Tibial nerve (tissue), 4 donors: ENCODE measurements around the gene SLC25A20. TPM values are rescaled to one million over a fixed set of nuclear protein-coding genes. Genes with fewer than 3 reads are reported as not detected.

Experiments
- DNase-seq, 2 donors: peaks; one replicate each; pipeline ENCODE4 v3.0.0-alpha.2; 2019; ENCODE audit warnings: low spot score in 2 of 2
- H3K27ac ChIP-seq, 4 donors: fragments of 200-600 bp; sonication (generic) in 3 of 4; one replicate each; pipeline ENCODE4 v1.5.1; 2017 to 2019; ENCODE audit warnings: mild to moderate bottlenecking in 1 of 4
- H3K27me3 ChIP-seq, 2 donors: fragments of 200-600 bp; sonication (generic) in 1 of 2; one replicate each; pipeline versions ENCODE4 v1.5.1 to v1.6.0; 2017 to 2019
- H3K36me3 ChIP-seq, 3 donors: fragments of 200-600 bp; sonication (generic); one replicate each; pipeline ENCODE4 v1.5.1; 2018 to 2019
- H3K4me1 ChIP-seq, 4 donors: fragments of 200-600 bp; sonication (generic) in 3 of 4; one replicate each; pipeline ENCODE4 v1.5.1; 2017 to 2019
- H3K4me3 ChIP-seq, 4 donors: fragments of 200-600 bp; sonication (generic) in 3 of 4; one replicate each; pipeline ENCODE4 v1.5.1; 2017 to 2019; ENCODE audit warnings: mild to moderate bottlenecking in 1 of 4, moderate library complexity in 1 of 4
- H3K9me3 ChIP-seq, 4 donors: fragments of 200-600 bp; sonication (generic) in 3 of 4; one replicate each; pipeline ENCODE4 v1.5.1; 2017 to 2019
- EP300 ChIP-seq, 2 donors: sonication (generic); formaldehyde crosslinking; IDR thresholded peaks; one replicate each; pipeline ENCODE4 v1.6.1; 2017; ENCODE audit warnings: antibody characterized with exemption in 2 of 2, mild to moderate bottlenecking in 1 of 2
- POLR2A ChIP-seq, 2 donors: fragments of 450-650 bp; IDR thresholded peaks; one replicate each; pipeline ENCODE4 v1.6.1; 2017; ENCODE audit warnings: antibody characterized with exemption in 2 of 2, mild to moderate bottlenecking in 2 of 2, moderate library complexity in 2 of 2
- WGBS, 2 donors: methylation state at CpG; one replicate each; pipeline ENCODE4 v1.1.5; 2018; 5-methylcytosine and 5-hydroxymethylcytosine counted together
- total RNA-seq, 4 donors: library from RNA; depleted of rRNA; stranded (reverse); fragments of >200 nt; gene quantifications; one replicate each; pipeline ENCODE4 v1.1.0, GENCODE V29; 2016
- TF ChIP-seq, protein P1 (sequence below), 5 experiments: fragments of 200-600 bp in 3 of 5; fragments of 450-650 bp in 2 of 5; sonication (generic) in 3 of 5; IDR thresholded peaks; one replicate each; pipeline ENCODE4 v1.5.1; 2016 to 2019; ENCODE audit warnings: antibody characterized with exemption in 5 of 5, mild to moderate bottlenecking in 3 of 5, moderate library complexity in 2 of 5

SLC25A20 gene
- total RNA-seq, 4 donors from 2014 or later, result 19.6 to 39.3 (median 22.1) TPM

DNA sequence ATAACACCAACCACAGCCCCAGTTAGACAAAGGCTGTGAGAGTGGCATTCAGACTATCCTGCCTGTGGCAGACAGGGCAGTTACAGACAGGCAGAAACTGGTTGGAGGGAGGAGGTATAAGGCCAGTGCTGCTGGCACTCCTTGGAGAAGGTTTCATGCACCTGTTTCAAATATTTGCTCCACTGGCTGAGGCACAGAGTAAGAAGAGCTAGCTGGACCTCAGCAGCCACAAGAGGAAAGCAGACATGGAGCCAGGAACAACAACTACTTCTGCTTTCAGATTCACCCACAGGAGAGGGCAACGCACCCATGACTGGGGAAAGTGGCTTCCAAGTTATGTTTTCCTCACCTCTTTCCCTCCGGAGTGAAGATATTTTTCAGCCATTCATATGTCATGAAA lies 39.5 kb downstream of the SLC25A20 start:
- H3K4me3 ChIP-seq, result no peak overlapping the region
- H3K4me1 ChIP-seq, result no peaks in the 10 kb centered on the region
- H3K36me3 ChIP-seq, result peaks cover 0 to 62% (median 9%) of the 10 kb centered on the region in 3 donors
- H3K27me3 ChIP-seq, result no peaks in the 10 kb centered on the region
- no peak overlapping the region for H3K27ac ChIP-seq
- TF ChIP-seq, protein P1, sequence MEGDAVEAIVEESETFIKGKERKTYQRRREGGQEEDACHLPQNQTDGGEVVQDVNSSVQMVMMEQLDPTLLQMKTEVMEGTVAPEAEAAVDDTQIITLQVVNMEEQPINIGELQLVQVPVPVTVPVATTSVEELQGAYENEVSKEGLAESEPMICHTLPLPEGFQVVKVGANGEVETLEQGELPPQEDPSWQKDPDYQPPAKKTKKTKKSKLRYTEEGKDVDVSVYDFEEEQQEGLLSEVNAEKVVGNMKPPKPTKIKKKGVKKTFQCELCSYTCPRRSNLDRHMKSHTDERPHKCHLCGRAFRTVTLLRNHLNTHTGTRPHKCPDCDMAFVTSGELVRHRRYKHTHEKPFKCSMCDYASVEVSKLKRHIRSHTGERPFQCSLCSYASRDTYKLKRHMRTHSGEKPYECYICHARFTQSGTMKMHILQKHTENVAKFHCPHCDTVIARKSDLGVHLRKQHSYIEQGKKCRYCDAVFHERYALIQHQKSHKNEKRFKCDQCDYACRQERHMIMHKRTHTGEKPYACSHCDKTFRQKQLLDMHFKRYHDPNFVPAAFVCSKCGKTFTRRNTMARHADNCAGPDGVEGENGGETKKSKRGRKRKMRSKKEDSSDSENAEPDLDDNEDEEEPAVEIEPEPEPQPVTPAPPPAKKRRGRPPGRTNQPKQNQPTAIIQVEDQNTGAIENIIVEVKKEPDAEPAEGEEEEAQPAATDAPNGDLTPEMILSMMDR (IDR thresholded peaks at IDR 0.05), result no peak
- TF ChIP-seq POLR2A (IDR thresholded peaks at IDR 0.05) (no peak), EP300 (IDR thresholded peaks at IDR 0.05) (no peak)
- 58 to 73% methylated on average over 2 of the region's 2 CpGs for WGBS, 2 donors
- H3K9me3 ChIP-seq, result no peaks in the 10 kb centered on the region
- DNase-seq, result no peak

DNA sequence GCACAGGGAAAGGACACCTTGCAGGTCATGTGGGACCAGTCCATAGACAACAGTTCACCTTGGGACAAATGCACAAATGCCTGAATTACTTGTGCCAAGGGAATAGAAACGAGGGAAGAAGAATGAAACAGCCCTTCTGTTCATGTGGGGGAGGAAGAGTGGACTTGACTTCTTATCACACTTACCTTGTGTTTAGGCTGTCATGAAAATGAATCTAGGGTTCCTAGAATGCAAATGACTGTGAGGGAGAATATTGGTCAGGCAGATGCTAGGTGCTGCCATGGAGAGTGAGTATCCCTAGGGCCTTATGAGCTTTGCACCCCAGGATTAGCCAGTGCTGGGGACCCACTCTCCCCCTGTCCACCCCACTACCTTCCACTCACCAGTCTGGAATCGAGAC lies 40.0 kb downstream of the SLC25A20 start:
- WGBS, 2 donors, result 68 to 74% methylated on average over 2 of the region's 2 CpGs
- DNase-seq, result no peak
- H3K36me3 ChIP-seq, result peaks cover 0 to 62% (median 9%) of the 10 kb centered on the region in 3 donors

DNA sequence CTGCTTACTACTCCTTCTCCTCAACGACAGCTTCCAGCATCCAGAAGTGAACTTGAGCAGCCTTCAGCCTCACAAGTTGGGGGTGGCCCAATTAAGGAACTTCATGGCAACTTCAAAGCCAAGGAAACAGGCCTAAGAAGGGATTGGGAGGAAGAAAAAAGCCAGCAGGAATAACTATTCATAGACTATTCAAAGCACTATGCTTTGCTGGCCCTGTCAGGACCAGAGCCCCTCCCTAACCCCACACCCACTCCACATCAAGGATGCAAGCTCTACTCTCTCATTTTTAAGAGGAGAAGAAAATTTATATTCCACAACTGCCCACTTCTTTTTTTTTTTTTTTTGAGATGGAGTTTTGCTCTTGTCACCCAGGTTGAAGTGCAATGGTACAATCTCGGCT lies 41.0 kb downstream of the SLC25A20 start:
- no peaks in the 10 kb centered on the region for H3K27me3 ChIP-seq
- peaks cover 0 to 62% (median 9%) of the 10 kb centered on the region in 3 donors for H3K36me3 ChIP-seq
- TF ChIP-seq POLR2A (IDR thresholded peaks at IDR 0.05) (no peak), EP300 (IDR thresholded peaks at IDR 0.05) (no peak)
- TF ChIP-seq, protein P1 (IDR thresholded peaks at IDR 0.05), result no peak
- WGBS, 2 donors, result 53 to 64% methylated on average over 2 of the region's 2 CpGs
- H3K27ac ChIP-seq, result no peak overlapping the region
- H3K4me1 ChIP-seq, result no peaks in the 10 kb centered on the region
- H3K4me3 ChIP-seq, result no peak overlapping the region
- DNase-seq, result no peak
- H3K9me3 ChIP-seq, result no peaks in the 10 kb centered on the region

More for the DNA sequence above, 40.0 kb downstream of the SLC25A20 start:
- TF ChIP-seq, protein P1 (IDR thresholded peaks at IDR 0.05), result no peak
- TF ChIP-seq EP300 (IDR thresholded peaks at IDR 0.05) (no peak), POLR2A (IDR thresholded peaks at IDR 0.05) (no peak)
- no peaks in the 10 kb centered on the region for H3K27me3 ChIP-seq
- H3K4me3 ChIP-seq, result no peak overlapping the region
- no peak overlapping the region for H3K27ac ChIP-seq
- no peaks in the 10 kb centered on the region for H3K4me1 ChIP-seq
- no peaks in the 10 kb centered on the region for H3K9me3 ChIP-seq

DNA sequence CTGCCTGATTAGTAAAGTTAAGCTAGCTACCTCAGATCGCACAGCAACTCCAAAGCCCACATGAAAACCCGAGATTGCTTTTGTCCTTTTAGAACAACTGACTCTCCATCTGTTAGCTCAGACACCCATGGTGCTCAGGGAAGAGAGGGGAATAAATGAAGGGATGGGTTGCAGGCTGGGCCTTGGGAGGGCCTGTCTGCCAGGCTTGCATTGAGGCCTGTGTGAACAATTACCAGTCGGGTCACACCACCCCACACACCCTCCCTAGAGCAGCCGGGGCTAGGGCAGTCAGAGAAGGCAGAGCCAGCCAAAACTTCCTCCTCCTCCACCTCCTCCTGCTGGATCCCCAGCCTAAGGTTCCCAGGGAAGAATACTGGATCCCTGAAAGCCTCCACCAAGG lies 42.2 kb downstream of the SLC25A20 start:
- no peak for TF ChIP-seq EP300 (IDR thresholded peaks at IDR 0.05)
- TF ChIP-seq, protein P1 (IDR thresholded peaks at IDR 0.05), result no peak
- no peak for TF ChIP-seq POLR2A (IDR thresholded peaks at IDR 0.05)
- no peak for DNase-seq
- H3K9me3 ChIP-seq, result no peaks in the 10 kb centered on the region
- 33 to 40% methylated on average over 4 of the region's 4 CpGs for WGBS, 2 donors
- H3K36me3 ChIP-seq, result peaks cover 0 to 51% (median 9%) of the 10 kb centered on the region in 3 donors
- no peaks in the 10 kb centered on the region for H3K27me3 ChIP-seq
- no peaks in the 10 kb centered on the region for H3K4me1 ChIP-seq
- peak overlapping the region in 3 of 4 donors; percentile 7 to 34 (median 26) for H3K27ac ChIP-seq
- H3K4me3 ChIP-seq, result no peak overlapping the region

DNA sequence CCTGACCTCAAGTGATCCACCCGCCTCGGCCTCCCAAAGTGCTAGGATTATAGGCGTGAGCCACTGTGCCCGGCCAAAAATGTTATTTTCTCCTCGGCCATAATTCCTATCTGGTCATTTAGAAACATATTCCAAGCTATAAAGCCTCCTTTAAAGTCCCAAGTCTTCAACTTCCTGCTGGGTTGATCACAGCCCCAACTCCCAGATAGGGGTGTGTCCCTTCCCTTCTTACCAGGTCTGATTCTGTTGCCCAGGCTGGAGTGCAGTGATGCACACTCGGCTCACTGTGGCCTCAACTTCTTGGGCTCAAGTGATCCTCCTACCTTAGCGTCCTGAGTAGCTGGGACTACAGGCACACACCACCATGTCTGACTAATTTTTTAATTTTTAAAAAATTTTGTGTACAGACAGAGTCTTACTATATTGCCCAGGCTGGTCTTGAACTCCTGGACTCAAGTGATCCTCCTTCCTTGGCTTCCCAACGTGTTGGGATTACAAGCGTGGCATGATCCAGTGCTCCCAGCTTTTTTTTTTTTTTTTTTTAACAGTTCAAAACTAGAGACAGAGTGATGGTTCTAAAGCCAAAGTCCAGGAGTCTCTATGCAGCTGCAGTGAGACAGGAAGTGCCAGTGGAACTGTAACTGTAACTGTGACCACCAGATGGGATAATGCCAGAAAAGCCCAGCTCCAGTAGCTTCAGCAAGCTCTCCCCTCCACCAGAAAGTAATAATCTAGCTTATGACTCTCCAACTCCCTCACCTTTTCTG lies 42.8 kb downstream of the SLC25A20 start:
- Histone ChIP-seq H3K27ac (peak overlapping the region in 2 of 4 donors; percentile 26 to 34), H3K9me3 (no peaks in the 10 kb centered on the region), H3K36me3 (peaks cover 0 to 45% (median 9%) of the 10 kb centered on the region in 3 donors), H3K4me1 (no peaks in the 10 kb centered on the region), H3K27me3 (no peaks in the 10 kb centered on the region), H3K4me3 (no peak overlapping the region)
- TF ChIP-seq, protein P1 (IDR thresholded peaks at IDR 0.05), result no peak
- TF ChIP-seq EP300 (IDR thresholded peaks at IDR 0.05) (no peak), POLR2A (IDR thresholded peaks at IDR 0.05) (no peak)
- 84 to 88% methylated on average over 9 of the region's 9 CpGs for WGBS, 2 donors
- no peak for DNase-seq
